Uterus (tissue), 4 donors: ENCODE measurements around the gene AFG1L. TPM values are rescaled to one million over a fixed set of nuclear protein-coding genes. Genes with fewer than 3 reads are reported as not detected.

Experiments
- DNase-seq, 2 donors: peaks; one replicate each; pipeline ENCODE4 v3.0.0-alpha.2; 2019 to 2020
- H3K27ac ChIP-seq, 2 donors: fragments of 200-600 bp; sonication (generic); 1 replicate in 1 of 2; 2 replicates in 1 of 2; pipeline ENCODE4 v1.5.1; 2016 to 2018
- H3K27me3 ChIP-seq, 2 donors: fragments of 200-600 bp; sonication (generic); one replicate each; pipeline ENCODE4 v1.5.1; 2018 to 2019; ENCODE audit warnings: control low read depth in 1 of 2
- H3K36me3 ChIP-seq, 2 donors: fragments of 200-600 bp; sonication (generic); one replicate each; pipeline ENCODE4 v1.5.1; 2019; ENCODE audit warnings: control low read depth in 1 of 2
- H3K4me1 ChIP-seq, 2 donors: fragments of 200-600 bp; sonication (generic); one replicate each; pipeline ENCODE4 v1.5.1; 2018 to 2019; ENCODE audit warnings: control low read depth in 1 of 2
- H3K4me3 ChIP-seq, 2 donors: fragments of 200-600 bp; sonication (generic); 1 replicate in 1 of 2; 2 replicates in 1 of 2; pipeline ENCODE4 v1.5.1; 2018 to 2019; ENCODE audit warnings: mild to moderate bottlenecking in 1 of 2
- H3K9me3 ChIP-seq, 2 donors: fragments of 200-600 bp; sonication (generic); one replicate each; pipeline ENCODE4 v1.5.1; 2019; ENCODE audit warnings: control low read depth in 1 of 2
- POLR2A ChIP-seq, 2 donors: fragments of 450-650 bp; IDR thresholded peaks; one replicate each; pipeline ENCODE4 v1.6.1; 2016; ENCODE audit warnings: antibody characterized with exemption in 2 of 2, mild to moderate bottlenecking in 1 of 2, moderate library complexity in 1 of 2
- intact Hi-C: fragments of 100-400 bp; cut with DNase I; formaldehyde crosslinking; loops from one replicate; pipeline ENCODE4 v1.15.1; 2023; ENCODE audit warnings: low total_unique reads
- total RNA-seq, 4 donors: library from RNA; depleted of rRNA in 3 of 4; stranded (reverse); fragments of >200 nt in 3 of 4; gene quantifications; one replicate each; pipeline versions ENCODE4 v1.1.0 to v1.2.4, GENCODE V29; 2014 to 2023
- TF ChIP-seq, protein P1 (sequence below), 4 experiments: fragments of 200-600 bp in 2 of 4; fragments of 450-650 bp in 2 of 4; sonication (generic) in 2 of 4; IDR thresholded peaks; one replicate each; pipeline ENCODE4 v1.5.1; 2016 to 2019; ENCODE audit warnings: antibody characterized with exemption in 4 of 4, mild to moderate bottlenecking in 2 of 4, moderate library complexity in 1 of 4
- donor health status: DM: yes; HTN: yes; CAD: no.

Gene AFG1L
- total RNA-seq, 4 donors from 2014 or later: under 0.01 to 9.4 (median 5.2) TPM

- H3K4me1 ChIP-seq: no peaks in the 10 kb centered on the region
- no peaks in the 10 kb centered on the region for H3K9me3 ChIP-seq
- no peak overlapping the region for H3K4me3 ChIP-seq
- H3K36me3 ChIP-seq: no peaks in the 10 kb centered on the region
- H3K27ac ChIP-seq: no peak overlapping the region
- H3K27me3 ChIP-seq: no peaks in the 10 kb centered on the region
- intact Hi-C loops: no loop called here
- TF ChIP-seq, protein P1, sequence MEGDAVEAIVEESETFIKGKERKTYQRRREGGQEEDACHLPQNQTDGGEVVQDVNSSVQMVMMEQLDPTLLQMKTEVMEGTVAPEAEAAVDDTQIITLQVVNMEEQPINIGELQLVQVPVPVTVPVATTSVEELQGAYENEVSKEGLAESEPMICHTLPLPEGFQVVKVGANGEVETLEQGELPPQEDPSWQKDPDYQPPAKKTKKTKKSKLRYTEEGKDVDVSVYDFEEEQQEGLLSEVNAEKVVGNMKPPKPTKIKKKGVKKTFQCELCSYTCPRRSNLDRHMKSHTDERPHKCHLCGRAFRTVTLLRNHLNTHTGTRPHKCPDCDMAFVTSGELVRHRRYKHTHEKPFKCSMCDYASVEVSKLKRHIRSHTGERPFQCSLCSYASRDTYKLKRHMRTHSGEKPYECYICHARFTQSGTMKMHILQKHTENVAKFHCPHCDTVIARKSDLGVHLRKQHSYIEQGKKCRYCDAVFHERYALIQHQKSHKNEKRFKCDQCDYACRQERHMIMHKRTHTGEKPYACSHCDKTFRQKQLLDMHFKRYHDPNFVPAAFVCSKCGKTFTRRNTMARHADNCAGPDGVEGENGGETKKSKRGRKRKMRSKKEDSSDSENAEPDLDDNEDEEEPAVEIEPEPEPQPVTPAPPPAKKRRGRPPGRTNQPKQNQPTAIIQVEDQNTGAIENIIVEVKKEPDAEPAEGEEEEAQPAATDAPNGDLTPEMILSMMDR (IDR thresholded peaks at IDR 0.05): no peak
- no peak for TF ChIP-seq POLR2A (IDR thresholded peaks at IDR 0.05)
- no peak for DNase-seq
These were observed 61.0 kb downstream of the AFG1L start for GRCh38 chr6:108355890-108356289.

GRCh38 chr6:108359901-108360882 is 65.3 kb downstream of the AFG1L start:
- Histone ChIP-seq H3K36me3 (no peaks in the 10 kb centered on the region), H3K4me3 (no peak overlapping the region), H3K27me3 (no peaks in the 10 kb centered on the region), H3K9me3 (no peaks in the 10 kb centered on the region), H3K4me1 (no peaks in the 10 kb centered on the region), H3K27ac (no peak overlapping the region)
- no peak for DNase-seq
- intact Hi-C loops: no loop called here
- TF ChIP-seq, protein P1 (IDR thresholded peaks at IDR 0.05): no peak
- TF ChIP-seq POLR2A (IDR thresholded peaks at IDR 0.05): no peak

GRCh38 chr6:108360919-108361311 is 66.1 kb downstream of the AFG1L start:
- TF ChIP-seq, protein P1 (IDR thresholded peaks at IDR 0.05): no peak
- TF ChIP-seq POLR2A (IDR thresholded peaks at IDR 0.05): no peak
- no peak overlapping the region for H3K27ac ChIP-seq
- H3K27me3 ChIP-seq: no peaks in the 10 kb centered on the region
- no peaks in the 10 kb centered on the region for H3K9me3 ChIP-seq
- DNase-seq: no peak
- no peaks in the 10 kb centered on the region for H3K4me1 ChIP-seq
- H3K36me3 ChIP-seq: no peaks in the 10 kb centered on the region
- intact Hi-C loops: no loop called here
- no peak overlapping the region for H3K4me3 ChIP-seq

- DNase-seq: no peak
- TF ChIP-seq POLR2A (IDR thresholded peaks at IDR 0.05): no peak
- TF ChIP-seq, protein P1 (IDR thresholded peaks at IDR 0.05): no peak
- Histone ChIP-seq H3K27ac (no peak overlapping the region), H3K9me3 (no peaks in the 10 kb centered on the region), H3K36me3 (no peaks in the 10 kb centered on the region), H3K4me3 (no peak overlapping the region), H3K4me1 (no peaks in the 10 kb centered on the region), H3K27me3 (no peaks in the 10 kb centered on the region)
- intact Hi-C loops: no loop called here
These were observed 66.6 kb downstream of the AFG1L start for GRCh38 chr6:108361312-108361932.

- Histone ChIP-seq H3K4me1 (no peaks in the 10 kb centered on the region), H3K9me3 (no peaks in the 10 kb centered on the region), H3K27me3 (no peaks in the 10 kb centered on the region), H3K36me3 (no peaks in the 10 kb centered on the region), H3K4me3 (no peak overlapping the region), H3K27ac (no peak overlapping the region)
- DNase-seq: no peak
- TF ChIP-seq, protein P1 (IDR thresholded peaks at IDR 0.05): no peak
- TF ChIP-seq POLR2A (IDR thresholded peaks at IDR 0.05): no peak
- intact Hi-C loops: no loop called here
These were observed 67.6 kb downstream of the AFG1L start for GRCh38 chr6:108362455-108362854.
